HG03060 (cell line): ENCODE measurements around the gene VASN.

Experiments
- ATAC-seq: cut with Tn5 transposase; IDR thresholded peaks from one replicate; pipeline ENCODE4 v1.9.1; 2021; ENCODE audit warnings: low read depth, moderate number of reproducible peaks; ENCODE audit not compliant: unreplicated experiment

The VASN gene

GRCh38 chr16:4416200-4417032 is 44.8 kb downstream of the VASN start, which contains the start of gene CORO7:
CORO7 (minus strand) TSS chr16:4416596; CDS start chr16:4416518, 78 bp downstream.
- ATAC-seq, result no peak

GRCh38 chr16:4419402-4419959 is 47.8 kb downstream of the VASN start:
- ATAC-seq, result no peak

- no peak for ATAC-seq
Measured at GRCh38 chr16:4420505-4421105, 49.0 kb downstream of the VASN start.

GRCh38 chr16:4425378-4426020 is 53.9 kb downstream of the VASN start, which contains the start of gene DNAJA3:
DNAJA3 (plus strand) TSS chr16:4425868; CDS start chr16:4425882, 14 bp downstream.
- ATAC-seq, result peak; percentile 86

- no peak for ATAC-seq
Measured at GRCh38 chr16:4426021-4426684, 54.5 kb downstream of the VASN start.

- ATAC-seq, result no peak
Measured at GRCh38 chr16:4426722-4427372, 55.2 kb downstream of the VASN start.

GRCh38 chr16:4428500-4428899 is 56.9 kb downstream of the VASN start:
- no peak for ATAC-seq

- ATAC-seq, result no peak
Measured at GRCh38 chr16:4431023-4431422, 59.4 kb downstream of the VASN start.
